ENCODE data around the gene MET. TPM values are rescaled to one million over a fixed set of nuclear protein-coding genes. Genes with fewer than 3 reads are reported as not detected.
"Not testable (repeated sequence)": the region's sequence is repeated elsewhere in the genome, so short reads cannot be mapped to it uniquely, and the experiment has no call there.

Gene MET
- total and polyA plus RNA-seq, 8 donors: 2.0 to 23.5 (median 13.4) TPM

GRCh38 chr7:116740231-116740630 lies 68.2 kb downstream of the MET start:
- FAIRE-seq (no peak), ATAC-seq (no peak), DNase-seq (no peak)
- Histone ChIP-seq H3K27ac (no peak overlapping the region), H3K4me1 (no peaks in the 10 kb centered on the region), H3K4me3 (no peak overlapping the region), H3K27me3 (no peaks in the 10 kb centered on the region), H3K36me3 (no peaks in the 10 kb centered on the region), H3K9me3 (no peaks in the 10 kb centered on the region)
- intact Hi-C loops (cut with DNase I): no loop called here
- TF ChIP-seq CTCF (IDR thresholded peaks at IDR 0.05): no peak
- WGBS, 2 donors: 89 to 100% methylated on average over 1 of the region's 1 CpG

- intact Hi-C loops (cut with DNase I): no loop called here
- no peaks in the 10 kb centered on the region for H3K36me3 ChIP-seq
- 95 to 96% methylated on average over 9 of the region's 9 CpGs for WGBS, 2 donors
- DNase-seq (no peak), FAIRE-seq (no peak), ATAC-seq (no peak)
- H3K4me3 ChIP-seq: no peak overlapping the region
- H3K4me1 ChIP-seq: no peaks in the 10 kb centered on the region
- H3K9me3 ChIP-seq: no peaks in the 10 kb centered on the region
- no peaks in the 10 kb centered on the region for H3K27me3 ChIP-seq
- TF ChIP-seq CTCF (IDR thresholded peaks at IDR 0.05): no peak
- H3K27ac ChIP-seq: no peak overlapping the region
Measured at GRCh38 chr7:116740755-116741462, 68.9 kb downstream of the MET start.

GRCh38 chr7:116741625-116742316 lies 69.8 kb downstream of the MET start:
- intact Hi-C loops (cut with DNase I): no loop called here
- Histone ChIP-seq H3K4me1 (no peaks in the 10 kb centered on the region), H3K4me3 (no peak overlapping the region), H3K27ac (no peak overlapping the region), H3K36me3 (no peaks in the 10 kb centered on the region), H3K9me3 (no peaks in the 10 kb centered on the region), H3K27me3 (no peaks in the 10 kb centered on the region)
- no peak for TF ChIP-seq CTCF (IDR thresholded peaks at IDR 0.05)
- WGBS, 2 donors: 50 to 53% methylated on average over 7 of the region's 7 CpGs
- no peak for DNase-seq
- ATAC-seq: peak; percentile 50 to 69 (median 60)
- FAIRE-seq: no peak

GRCh38 chr7:116742641-116743040 lies 70.6 kb downstream of the MET start:
- Histone ChIP-seq H3K4me1 (no peaks in the 10 kb centered on the region), H3K9me3 (no peaks in the 10 kb centered on the region), H3K36me3 (no peaks in the 10 kb centered on the region), H3K4me3 (no peak overlapping the region), H3K27ac (no peak overlapping the region), H3K27me3 (no peaks in the 10 kb centered on the region)
- DNase-seq (no peak), FAIRE-seq (no peak), ATAC-seq (no peak)
- TF ChIP-seq CTCF (IDR thresholded peaks at IDR 0.05): no peak
- intact Hi-C loops (cut with DNase I): no loop called here
- 93 to 96% methylated on average over 6 of the region's 6 CpGs for WGBS, 2 donors

GRCh38 chr7:116743835-116744234 lies 71.8 kb downstream of the MET start:
- H3K36me3 ChIP-seq; H3K27ac ChIP-seq; FAIRE-seq; H3K4me3 ChIP-seq; H3K27me3 ChIP-seq; H3K4me1 ChIP-seq; ATAC-seq; H3K9me3 ChIP-seq; DNase-seq; intact Hi-C loops (cut with DNase I): not testable (repeated sequence)
- WGBS, 2 donors: 76 to 82% methylated on average over 2 of the region's 2 CpGs

GRCh38 chr7:116746388-116746787 lies 74.4 kb downstream of the MET start:
- WGBS, 2 donors: 92 to 95% methylated on average over 5 of the region's 5 CpGs
- intact Hi-C loops (cut with DNase I); FAIRE-seq; H3K9me3 ChIP-seq; DNase-seq; H3K27me3 ChIP-seq; H3K27ac ChIP-seq; ATAC-seq; H3K4me3 ChIP-seq; H3K36me3 ChIP-seq; H3K4me1 ChIP-seq: not testable (repeated sequence)

GRCh38 chr7:116751070-116751469 lies 79.1 kb downstream of the MET start:
- WGBS, 2 donors: 95 to 96% methylated on average over 4 of the region's 4 CpGs
- DNase-seq; ATAC-seq; H3K36me3 ChIP-seq; intact Hi-C loops (cut with DNase I); H3K4me3 ChIP-seq; H3K27me3 ChIP-seq; FAIRE-seq; H3K27ac ChIP-seq; H3K9me3 ChIP-seq; H3K4me1 ChIP-seq: not testable (repeated sequence)
